Kidney (tissue), 14 donors: ENCODE measurements around the gene PDYN. TPM values are rescaled to one million over a fixed set of nuclear protein-coding genes. Genes with fewer than 3 reads are reported as not detected.

Source experiments
- DNase-seq, 5 donors: peaks; one replicate each; pipeline ENCODE4 v3.0.0-alpha.2; 2013 to 2020
- FAIRE-seq: peaks from 2 replicates; lab custom pipeline; 2012; peaks lifted over from hg19 to GRCh38; lab: Jason Lieb, UNC
- H3K27ac ChIP-seq, 2 donors: one replicate each; pipeline ENCODE4 v1.7.0; 2013; ENCODE audit warnings: low read depth in 2 of 2, low read length in 2 of 2, inconsistent platforms in 1 of 2
- H3K27me3 ChIP-seq: one replicate; pipeline ENCODE4 v1.7.1; 2013; ENCODE audit warnings: low read length, inconsistent platforms; ENCODE audit not compliant: control insufficient read depth, insufficient read depth
- H3K36me3 ChIP-seq, 3 donors: one replicate each; pipeline versions ENCODE4 v1.7.0 to v1.7.1; 2013; ENCODE audit warnings: low read length in 3 of 3, control low read depth in 1 of 3, inconsistent platforms in 1 of 3; ENCODE audit not compliant: insufficient read depth in 3 of 3, control insufficient read depth in 2 of 3
- H3K4me1 ChIP-seq, 3 donors: one replicate each; pipeline versions ENCODE4 v1.7.0 to v1.7.1; 2013; ENCODE audit warnings: low read length in 3 of 3, inconsistent platforms in 1 of 3, low read depth in 1 of 3; ENCODE audit not compliant: control insufficient read depth in 2 of 3, insufficient read depth in 2 of 3
- H3K4me3 ChIP-seq, 3 donors: one replicate each; pipeline versions ENCODE4 v1.7.0 to v1.8.1; 2013; ENCODE audit warnings: low read length in 3 of 3, control low read depth in 1 of 3, inconsistent platforms in 1 of 3
- H3K9ac ChIP-seq, 3 donors: one replicate each; pipeline versions ENCODE4 v1.7.0 to v1.7.1; 2013; ENCODE audit warnings: low read length in 3 of 3, control low read depth in 1 of 3, inconsistent platforms in 1 of 3
- H3K9me3 ChIP-seq, 3 donors: one replicate each; pipeline versions ENCODE4 v1.7.0 to v1.7.1; 2013; ENCODE audit warnings: low read length in 3 of 3, control low read depth in 1 of 3, inconsistent platforms in 1 of 3; ENCODE audit not compliant: control insufficient read depth in 2 of 3, insufficient read depth in 1 of 3
- intact Hi-C: fragments of 100-400 bp; cut with DNase I; formaldehyde crosslinking; loops from one replicate; pipeline ENCODE4 v1.11.1; 2022
- polyA plus RNA-seq: library from polyadenylated mRNA; stranded (reverse); fragments of 350-450 nt; fragmentation: Illumina TruSeq; extraction: RNeasy Lipid Tissue Mini Kit (QIAGEN cat#74804); gene quantifications from one replicate; pipeline ENCODE4 v1.2.3, GENCODE V29; 2014; ENCODE audit warnings: low read depth, low replicate concordance; ENCODE audit not compliant: insufficient read depth
- total RNA-seq: library from RNA; stranded (reverse); fragmentation: NEBNext Ultra II Directional; extraction: Animal tissue kit (Norgen Biotek cat#: 25700); gene quantifications from one replicate; pipeline ENCODE4 v1.2.1, GENCODE V29; 2021
- TF ChIP-seq, protein P1 (sequence below): IDR thresholded peaks from 3 replicates; pipeline ENCODE4 v1.5.1; 2012; ENCODE audit warnings: mild to moderate bottlenecking, moderate library complexity, borderline replicate concordance; ENCODE audit not compliant: insufficient read depth; ENCODE audit errors: extremely low read depth
- donor health status: control.
- donor health status: control.
- donor health status: control.
- donor health status: control.
- donor health status: control.
- donor health status: DM: yes; HTN: yes; CAD: no.
- donor health status: Normal renal cell carcinoma (clear cell type).

The PDYN gene
- total and polyA plus RNA-seq, 2 donors from 2014 or later = not detected

DNA sequence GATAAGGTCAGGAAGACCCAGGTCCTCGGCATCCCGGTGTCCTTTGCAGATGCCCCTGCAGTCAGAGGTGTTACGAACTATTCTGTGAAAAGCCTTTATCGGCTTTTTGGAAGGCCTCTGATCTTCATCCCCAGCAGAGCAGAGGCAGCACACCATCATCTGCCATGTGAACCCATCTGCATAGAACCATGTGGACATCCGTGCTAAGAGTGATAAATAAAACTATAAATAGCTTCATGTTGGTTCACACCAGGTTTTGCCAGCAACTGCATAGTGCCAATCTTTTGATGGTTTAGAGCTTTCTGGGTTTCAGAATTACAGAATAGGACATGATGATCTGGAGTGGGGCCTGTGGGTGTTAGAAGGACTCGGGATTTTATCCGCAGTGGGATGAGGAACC lies 65.1 kb downstream of the PDYN start:
- FAIRE-seq (no peak), DNase-seq (no peak)
- no peaks in the 10 kb centered on the region for H3K36me3 ChIP-seq
- TF ChIP-seq, protein P1, sequence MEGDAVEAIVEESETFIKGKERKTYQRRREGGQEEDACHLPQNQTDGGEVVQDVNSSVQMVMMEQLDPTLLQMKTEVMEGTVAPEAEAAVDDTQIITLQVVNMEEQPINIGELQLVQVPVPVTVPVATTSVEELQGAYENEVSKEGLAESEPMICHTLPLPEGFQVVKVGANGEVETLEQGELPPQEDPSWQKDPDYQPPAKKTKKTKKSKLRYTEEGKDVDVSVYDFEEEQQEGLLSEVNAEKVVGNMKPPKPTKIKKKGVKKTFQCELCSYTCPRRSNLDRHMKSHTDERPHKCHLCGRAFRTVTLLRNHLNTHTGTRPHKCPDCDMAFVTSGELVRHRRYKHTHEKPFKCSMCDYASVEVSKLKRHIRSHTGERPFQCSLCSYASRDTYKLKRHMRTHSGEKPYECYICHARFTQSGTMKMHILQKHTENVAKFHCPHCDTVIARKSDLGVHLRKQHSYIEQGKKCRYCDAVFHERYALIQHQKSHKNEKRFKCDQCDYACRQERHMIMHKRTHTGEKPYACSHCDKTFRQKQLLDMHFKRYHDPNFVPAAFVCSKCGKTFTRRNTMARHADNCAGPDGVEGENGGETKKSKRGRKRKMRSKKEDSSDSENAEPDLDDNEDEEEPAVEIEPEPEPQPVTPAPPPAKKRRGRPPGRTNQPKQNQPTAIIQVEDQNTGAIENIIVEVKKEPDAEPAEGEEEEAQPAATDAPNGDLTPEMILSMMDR = no peak
- no peaks in the 10 kb centered on the region for H3K27me3 ChIP-seq
- no peak overlapping the region for H3K27ac ChIP-seq
- H3K9me3 ChIP-seq = no peaks in the 10 kb centered on the region
- no peak overlapping the region for H3K9ac ChIP-seq
- H3K4me3 ChIP-seq = no peak overlapping the region
- intact Hi-C loops = no loop called here
- no peaks in the 10 kb centered on the region for H3K4me1 ChIP-seq

Other genes with a start within 250 kb of the PDYN start
- 46.6 TPM for gene SIRPA, start 98.7 kb downstream of the PDYN start, total RNA-seq
- gene SIRPA, start 98.7 kb downstream of the PDYN start, polyA plus RNA-seq = 24.7 TPM
- gene STK35, start 107.8 kb upstream of the PDYN start, total RNA-seq = 16.5 TPM
- 3.7 TPM for gene STK35, start 107.8 kb upstream of the PDYN start, polyA plus RNA-seq